ES-I3 (cell line): Measurements from ENCODE around the gene SGK1.
"Not testable (repeated sequence)": the region's sequence is repeated elsewhere in the genome, so short reads cannot be mapped to it uniquely, and the experiment has no call there.

Source experiments
- H3K36me3 ChIP-seq: 2 replicates; pipeline ENCODE4 v1.6.1; 2013; ENCODE audit warnings: mild to moderate bottlenecking, low read length, control low read depth, moderate library complexity; ENCODE audit not compliant: insufficient read depth
- H3K4me1 ChIP-seq: 2 replicates; pipeline ENCODE4 v1.6.1; 2013; ENCODE audit warnings: mild to moderate bottlenecking, control low read depth, low read length; ENCODE audit not compliant: insufficient read depth
- H3K9ac ChIP-seq: 2 replicates; pipeline ENCODE4 v1.6.1; 2013; ENCODE audit warnings: low read depth, mild to moderate bottlenecking, low read length, moderate library complexity
- H3K9me3 ChIP-seq: 2 replicates; pipeline ENCODE4 v1.6.1; 2013; ENCODE audit warnings: mild to moderate bottlenecking, low read length, moderate library complexity; ENCODE audit not compliant: control insufficient read depth, insufficient read depth

The SGK1 gene

DNA sequence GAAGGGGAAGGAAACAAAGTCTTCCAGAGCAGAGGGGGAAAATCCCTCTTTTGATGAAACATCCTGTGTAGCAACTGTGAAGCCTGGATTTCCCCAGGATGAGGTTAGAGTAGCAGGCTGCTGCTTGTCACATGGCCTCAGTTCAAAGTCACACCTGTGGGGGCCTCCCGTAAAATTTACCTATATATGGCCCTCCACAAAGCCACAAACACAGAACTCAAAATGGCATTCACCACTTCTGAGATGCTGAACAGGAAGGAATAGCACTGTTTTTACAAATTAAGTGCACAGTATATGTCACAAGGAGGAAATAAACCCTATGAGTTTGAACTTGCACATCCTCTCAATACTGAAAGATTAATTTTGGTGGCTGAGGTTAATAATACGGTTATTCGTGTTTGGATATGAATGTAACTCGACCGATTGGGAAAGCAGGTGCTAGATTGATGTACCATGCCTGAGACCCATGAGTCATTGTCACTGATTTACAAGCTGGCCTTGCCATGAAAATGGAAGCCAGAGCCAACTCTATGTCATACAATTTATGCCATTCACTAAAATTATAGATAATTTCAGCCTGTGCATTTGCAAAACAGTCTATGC, 70.6 kb downstream of the SGK1 start:
- Histone ChIP-seq H3K9me3 (no peaks in the 10 kb centered on the region), H3K4me1 (peaks cover 14% of the 10 kb centered on the region; the same call in 1 of the 2 replicates), H3K36me3 (no peaks in the 10 kb centered on the region), H3K9ac (no peak overlapping the region)

DNA sequence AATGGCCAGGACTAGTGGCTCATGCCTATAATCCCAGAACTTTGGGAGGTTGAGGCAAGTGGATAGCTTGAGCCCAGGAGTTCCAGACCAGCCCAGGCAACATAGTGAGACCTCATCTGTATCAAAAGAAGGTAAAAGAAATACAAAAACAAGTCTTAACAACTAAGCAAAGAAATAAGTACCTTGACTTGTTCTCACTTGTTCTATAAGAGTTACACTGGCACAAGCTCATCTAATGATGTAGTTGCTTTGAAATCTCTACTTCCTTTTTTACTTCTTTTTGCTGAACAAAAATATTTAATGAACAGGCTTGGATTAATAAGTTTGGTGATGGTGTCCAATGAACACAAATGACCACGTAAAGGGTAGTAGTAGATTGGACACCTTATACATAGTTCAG, 72.2 kb downstream of the SGK1 start:
- Histone ChIP-seq H3K36me3 (no peaks in the 10 kb centered on the region), H3K9ac (no peak overlapping the region), H3K4me1 (peaks cover 14% of the 10 kb centered on the region; the same call in 1 of the 2 replicates), H3K9me3 (no peaks in the 10 kb centered on the region)

DNA sequence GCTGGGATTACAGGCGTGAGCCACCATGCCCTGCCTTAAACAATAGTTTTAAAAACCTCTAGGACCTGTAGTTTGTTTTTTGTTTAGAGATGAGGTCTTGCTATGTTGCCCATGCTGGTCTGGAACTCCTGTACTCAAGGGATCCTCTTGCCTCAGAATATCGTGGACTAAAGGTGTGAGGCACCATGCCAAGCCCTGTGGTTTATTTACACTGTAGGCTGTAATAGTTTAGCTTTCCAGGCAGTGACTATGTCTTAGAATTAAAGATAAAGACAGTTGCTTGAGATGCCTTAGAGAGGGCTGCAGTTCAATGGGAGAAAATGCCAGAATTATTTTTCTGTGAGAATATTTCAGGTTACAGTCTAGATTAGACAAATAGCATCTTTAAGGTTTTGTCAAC, 72.9 kb downstream of the SGK1 start:
- no peak overlapping the region for H3K9ac ChIP-seq
- no peaks in the 10 kb centered on the region for H3K9me3 ChIP-seq
- H3K36me3 ChIP-seq = no peaks in the 10 kb centered on the region
- H3K4me1 ChIP-seq = peaks cover 14% of the 10 kb centered on the region; the same call in 1 of the 2 replicates

DNA sequence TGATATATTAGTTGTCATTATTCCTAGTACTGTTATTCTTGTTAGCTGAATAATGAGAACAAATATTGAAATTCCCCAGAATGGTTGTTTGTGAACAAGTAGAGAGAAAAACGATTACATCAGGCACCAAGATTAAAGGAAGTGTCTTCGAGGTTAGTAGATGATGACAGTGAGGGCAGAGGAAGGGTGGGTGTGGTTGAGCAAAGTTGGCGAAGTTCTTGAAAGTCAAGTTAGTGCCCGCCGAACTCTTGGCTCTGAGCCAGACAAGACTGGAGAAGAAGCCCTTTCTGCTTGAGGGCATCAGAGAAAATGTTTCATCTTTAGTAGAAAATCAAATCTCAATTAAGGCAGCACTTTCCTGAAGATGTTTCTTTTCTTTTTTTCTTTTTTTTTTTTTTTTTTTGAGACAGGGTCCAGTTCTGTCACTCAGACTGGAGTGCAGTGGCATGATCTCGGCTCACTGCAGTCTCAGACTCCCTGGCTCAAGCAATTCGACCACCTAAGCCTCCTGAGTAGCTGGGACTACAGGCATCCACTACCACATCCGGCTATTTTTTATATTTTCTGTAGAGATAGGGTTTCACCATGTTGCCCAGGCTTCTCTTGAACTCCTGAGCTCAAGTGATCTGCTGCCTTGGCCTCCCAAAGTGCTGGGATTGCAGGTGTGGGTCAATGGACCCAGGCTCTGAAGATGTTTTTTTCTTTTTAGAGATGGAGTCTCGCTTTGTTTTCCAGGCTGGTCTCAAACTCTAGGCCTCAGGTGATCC, 77.1 kb downstream of the SGK1 start:
- no peaks in the 10 kb centered on the region for H3K36me3 ChIP-seq
- H3K9me3 ChIP-seq = no peaks in the 10 kb centered on the region
- no peaks in the 10 kb centered on the region for H3K4me1 ChIP-seq
- H3K9ac ChIP-seq = no peak overlapping the region

DNA sequence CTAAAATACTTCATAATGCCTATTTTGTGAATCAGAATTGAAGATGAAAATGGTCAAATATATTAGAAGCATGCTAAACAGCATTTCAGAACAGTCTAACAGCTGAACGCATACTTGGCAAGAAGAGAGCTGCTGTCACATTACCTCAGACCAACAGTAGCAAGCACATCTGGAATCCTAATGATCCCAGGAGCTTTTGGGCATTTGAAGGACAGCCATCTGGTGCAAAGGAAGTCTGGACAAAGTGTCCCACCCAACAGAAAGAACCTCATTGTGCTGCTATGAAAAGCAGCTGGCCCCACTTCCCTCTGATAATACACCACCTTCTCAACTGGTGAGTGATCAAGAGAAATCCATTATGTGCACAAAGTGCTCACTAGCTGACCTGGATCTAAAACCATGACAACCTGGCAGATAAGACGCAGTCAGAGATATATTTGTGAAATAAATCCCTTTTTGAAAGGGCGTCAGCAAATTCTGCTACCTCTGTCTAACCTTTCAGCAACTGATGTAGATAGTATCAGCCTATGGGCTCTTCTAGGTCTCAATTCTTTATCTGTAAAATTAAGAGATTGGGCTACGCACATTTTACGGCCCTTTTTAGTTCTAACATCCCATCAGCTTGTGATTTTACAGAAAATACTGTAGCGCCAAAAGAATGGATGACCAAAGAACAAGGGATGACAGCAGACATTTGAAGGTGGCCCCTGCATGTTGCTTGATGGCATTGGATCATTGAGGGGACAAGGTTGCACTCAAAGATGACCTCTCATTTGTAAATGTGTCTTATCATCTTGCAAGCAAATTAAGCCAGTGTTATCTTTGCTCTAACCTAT, 78.7 kb downstream of the SGK1 start:
- no peaks in the 10 kb centered on the region for H3K9me3 ChIP-seq
- no peaks in the 10 kb centered on the region for H3K4me1 ChIP-seq
- no peaks in the 10 kb centered on the region for H3K36me3 ChIP-seq
- H3K9ac ChIP-seq = no peak overlapping the region

DNA sequence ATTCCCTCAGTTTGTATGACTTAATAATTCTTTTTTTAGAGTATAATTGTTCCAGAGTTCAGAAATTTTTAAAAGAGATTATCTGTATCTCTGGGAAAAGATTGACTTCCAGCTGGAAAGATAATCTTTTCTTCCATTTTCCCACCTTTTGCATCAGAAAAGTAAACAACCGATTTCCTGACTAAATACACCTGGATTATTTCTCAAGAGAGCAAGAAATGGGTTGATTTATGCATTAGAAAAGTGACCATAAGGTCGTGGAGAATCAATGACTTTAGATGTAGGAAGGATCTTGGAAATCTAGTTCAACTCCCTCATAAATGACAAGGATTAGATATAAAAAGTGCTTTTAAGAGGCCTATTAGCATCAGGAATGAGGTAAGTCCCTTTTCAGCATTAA, 79.9 kb downstream of the SGK1 start:
- Histone ChIP-seq H3K9me3 (no peaks in the 10 kb centered on the region), H3K4me1 (no peaks in the 10 kb centered on the region), H3K36me3 (no peaks in the 10 kb centered on the region), H3K9ac (no peak overlapping the region)

DNA sequence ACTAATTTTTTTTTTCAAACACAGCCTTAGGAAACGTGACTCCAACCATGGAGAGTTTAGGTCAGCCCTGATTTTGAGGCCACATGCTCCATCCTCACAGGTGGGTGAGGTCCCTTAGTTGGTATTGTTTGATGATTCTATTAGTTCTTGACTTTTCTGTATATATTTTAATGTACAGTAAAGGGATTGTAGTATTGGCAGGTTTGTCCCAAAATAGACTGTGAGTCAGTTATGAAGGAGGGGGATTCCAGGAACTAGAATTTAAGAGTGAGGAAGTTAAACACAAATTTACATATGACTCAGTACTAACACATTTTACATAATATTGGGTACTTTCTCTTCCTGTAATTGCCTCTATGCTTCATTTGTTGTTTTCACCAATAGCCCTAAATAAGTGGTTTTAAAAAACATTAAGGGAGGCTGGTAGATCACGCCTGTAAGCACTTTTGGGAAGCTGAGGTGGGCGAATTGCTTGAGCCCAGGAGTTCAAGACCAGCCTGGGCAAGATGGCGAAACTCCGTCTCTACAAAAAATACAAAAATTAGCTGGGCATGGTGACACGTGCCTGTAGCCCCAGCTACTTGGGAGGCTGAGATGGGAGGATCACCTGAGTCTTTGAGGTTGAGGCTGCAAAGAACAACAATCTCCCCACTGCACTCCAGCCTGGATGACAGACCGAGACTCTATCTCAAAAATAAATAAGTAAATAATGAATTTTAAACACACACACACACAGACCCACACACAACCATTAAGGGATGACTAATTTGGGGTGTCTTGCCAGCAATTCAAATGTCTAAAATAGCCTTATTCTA, 81.8 kb downstream of the SGK1 start:
- H3K9ac ChIP-seq = no peak overlapping the region

DNA sequence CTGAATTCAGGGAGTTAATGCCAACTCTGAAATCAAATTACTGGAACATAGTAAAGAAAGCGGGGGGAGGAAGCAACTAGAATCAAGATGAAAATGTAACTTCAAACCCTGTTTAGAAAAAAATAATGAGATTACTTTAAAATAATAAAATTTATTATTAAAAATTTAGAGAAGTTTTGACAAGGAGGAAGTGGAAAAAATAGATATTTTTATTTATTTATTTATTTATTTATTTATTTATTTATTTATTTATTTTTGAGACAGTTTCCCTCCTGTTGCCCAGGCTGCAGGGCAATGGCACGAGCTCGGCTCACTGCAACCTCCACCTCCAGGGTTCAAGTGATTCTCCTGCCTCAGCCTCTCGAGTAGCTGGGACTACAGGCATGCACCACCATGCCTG, 82.6 kb downstream of the SGK1 start:
- not testable (repeated sequence) for H3K4me1 ChIP-seq, H3K9ac ChIP-seq, H3K9me3 ChIP-seq, H3K36me3 ChIP-seq

More for the DNA sequence above, 81.8 kb downstream of the SGK1 start:
- Histone ChIP-seq H3K36me3 (no peaks in the 10 kb centered on the region), H3K4me1 (no peaks in the 10 kb centered on the region), H3K9me3 (no peaks in the 10 kb centered on the region)

DNA sequence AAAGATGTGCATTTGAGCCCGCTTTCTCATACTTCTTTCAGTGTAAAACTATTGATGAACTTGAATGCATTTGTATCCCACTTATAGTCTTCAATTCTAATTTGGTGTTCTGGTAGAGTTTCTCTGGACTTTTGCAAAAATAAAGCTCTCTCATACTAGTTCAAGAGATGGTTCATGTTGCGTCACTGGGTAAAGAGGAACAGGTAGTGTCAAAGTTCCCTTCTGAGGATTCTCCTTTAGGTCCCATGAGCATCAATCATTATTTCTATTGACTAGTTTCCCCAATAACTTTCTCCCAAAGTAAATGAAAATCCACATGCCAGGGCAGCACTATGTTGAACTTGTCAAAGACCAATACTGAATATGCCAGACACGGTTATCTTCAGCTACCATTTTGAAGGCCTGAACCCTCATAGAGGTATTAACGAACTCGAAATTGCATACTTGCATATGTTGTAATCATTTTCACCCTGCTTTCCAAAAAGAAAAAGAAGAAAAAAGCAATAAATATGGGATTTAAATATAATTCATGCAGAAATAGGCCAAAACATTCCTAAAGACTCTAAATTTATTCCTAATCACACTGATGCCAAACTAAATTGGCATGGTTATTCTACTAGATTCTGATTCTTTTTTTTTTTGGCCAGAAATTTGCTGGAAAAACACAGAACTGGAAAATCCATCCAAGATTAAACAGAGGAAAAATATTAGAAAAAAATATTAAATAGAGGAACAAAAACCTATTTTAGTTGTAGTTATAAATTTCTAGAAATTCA, 84.5 kb downstream of the SGK1 start:
- Histone ChIP-seq H3K4me1 (peaks cover 3% of the 10 kb centered on the region; the same call in 1 of the 2 replicates), H3K36me3 (no peaks in the 10 kb centered on the region), H3K9me3 (no peaks in the 10 kb centered on the region), H3K9ac (no peak overlapping the region)

DNA sequence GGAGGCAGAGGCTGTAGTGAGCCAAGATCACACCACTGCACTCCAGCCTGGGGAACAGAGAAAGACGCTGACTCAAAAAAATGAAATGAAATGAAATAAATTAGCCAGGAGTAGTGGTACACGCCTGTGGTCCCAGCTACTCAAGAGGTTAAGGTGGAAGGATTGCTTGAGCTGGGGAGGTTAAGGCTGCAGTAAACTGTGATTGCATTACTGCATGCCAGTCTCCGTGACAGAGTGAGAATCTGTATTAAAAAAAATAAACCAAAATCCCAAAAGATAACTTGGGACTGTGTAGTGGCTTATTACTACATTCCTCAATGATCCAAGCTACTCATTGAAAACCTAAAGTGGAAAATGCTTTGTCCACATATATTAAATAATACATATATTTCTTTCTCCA, 87.0 kb downstream of the SGK1 start:
- Histone ChIP-seq H3K36me3 (no peaks in the 10 kb centered on the region), H3K9me3 (no peaks in the 10 kb centered on the region), H3K9ac (no peak overlapping the region), H3K4me1 (peaks cover 3% of the 10 kb centered on the region; the same call in 1 of the 2 replicates)

DNA sequence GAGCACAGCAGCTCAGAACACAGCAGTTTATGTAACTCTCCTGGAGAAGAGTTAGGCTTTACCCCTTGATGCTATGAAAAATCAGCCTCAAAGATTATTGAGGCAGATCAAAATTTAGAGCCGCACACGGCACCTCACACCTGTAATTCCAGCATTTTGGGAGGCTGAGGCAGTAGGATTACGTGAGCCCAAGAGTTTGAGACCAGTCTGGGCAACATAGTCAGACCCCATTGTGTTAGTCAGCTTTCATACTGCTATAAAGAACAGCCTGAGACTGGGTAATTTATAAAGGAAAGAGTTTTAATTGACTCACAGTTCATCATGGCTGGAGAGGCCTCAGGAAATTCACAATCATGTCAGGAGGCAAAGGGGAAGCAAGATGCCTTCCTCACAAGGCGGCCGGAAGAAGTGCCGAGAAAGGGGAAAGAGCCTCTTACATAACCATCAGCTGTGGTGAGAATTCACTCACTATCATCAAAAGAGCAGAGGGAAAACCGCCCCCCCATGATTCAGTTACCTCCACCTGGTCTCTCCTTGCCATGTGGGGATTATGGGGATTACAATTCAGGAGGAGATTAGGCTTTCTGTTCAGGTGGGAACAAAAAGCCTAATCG, 87.7 kb downstream of the SGK1 start:
- Histone ChIP-seq H3K4me1 (peaks cover 3% of the 10 kb centered on the region; the same call in 1 of the 2 replicates), H3K9me3 (no peaks in the 10 kb centered on the region), H3K36me3 (no peaks in the 10 kb centered on the region), H3K9ac (no peak overlapping the region)

DNA sequence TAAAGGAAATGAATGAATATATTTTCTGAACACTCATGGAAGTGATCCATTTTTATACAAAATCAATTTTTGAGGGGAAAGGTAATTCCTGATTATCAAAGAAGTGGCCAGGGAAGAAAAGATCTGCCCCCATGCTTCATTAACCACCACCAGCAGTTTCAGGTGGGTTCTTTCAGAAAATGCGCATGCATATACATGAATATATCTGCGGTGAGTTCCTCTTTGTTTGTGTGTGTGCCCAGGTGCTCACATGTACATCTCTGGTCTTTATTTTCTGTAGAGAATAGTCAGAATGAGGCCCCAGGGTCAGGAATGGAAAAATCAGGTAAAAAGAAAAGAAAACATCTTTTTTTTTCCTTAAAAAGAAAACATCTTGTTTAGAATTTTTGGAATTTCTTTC, 88.4 kb downstream of the SGK1 start:
- Histone ChIP-seq H3K4me1 (peaks cover 3% of the 10 kb centered on the region; the same call in 1 of the 2 replicates), H3K9ac (no peak overlapping the region), H3K9me3 (no peaks in the 10 kb centered on the region), H3K36me3 (no peaks in the 10 kb centered on the region)

DNA sequence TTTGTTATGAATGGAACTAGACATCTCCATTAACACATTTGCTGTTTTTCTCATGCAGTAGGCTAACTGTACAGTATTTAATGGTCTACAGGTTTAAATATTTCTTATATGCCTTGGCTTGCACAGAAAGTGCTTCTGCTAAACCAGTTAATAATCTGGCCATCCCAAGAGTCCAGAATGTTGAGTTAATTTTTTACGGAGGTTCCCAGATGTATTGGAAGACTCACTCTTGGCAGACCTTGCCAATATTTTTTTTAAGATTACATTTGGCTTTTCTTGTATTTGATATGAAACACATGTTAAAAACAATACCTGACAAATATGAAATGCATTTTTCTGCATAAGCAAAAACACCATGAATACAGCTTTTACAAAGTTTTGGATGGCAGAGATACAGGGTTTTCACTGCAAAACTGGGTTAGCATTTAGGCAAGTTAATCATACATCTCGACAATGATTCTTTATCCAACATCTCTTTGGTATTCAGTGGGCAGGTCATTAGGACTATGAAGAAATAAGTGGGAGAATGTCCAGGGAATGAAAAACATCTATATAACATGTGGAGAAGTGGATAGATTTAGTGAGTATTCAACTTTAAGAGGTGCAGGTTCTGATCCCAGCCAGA, 94.0 kb downstream of the SGK1 start:
- no peaks in the 10 kb centered on the region for H3K4me1 ChIP-seq

More for the DNA sequence above, 94.0 kb downstream of the SGK1 start:
- Histone ChIP-seq H3K9me3 (no peaks in the 10 kb centered on the region), H3K36me3 (no peaks in the 10 kb centered on the region), H3K9ac (no peak overlapping the region)
